Stimulated activated naive CD8-positive, alpha-beta T cell treated with anti-CD3 and anti-CD28 coated beads, Interleukin-15, Interleukin-2, amounts not matched to agents 100 ng/mL and 50 ng/mL, for 24 hours (primary cell): ENCODE data around the gene SLCO2B1.

ENCODE experiments used
- H3K27ac Mint-ChIP-seq: one replicate; pipeline ENCODE4 v1.8.0; 2021; ENCODE audit warnings: mild to moderate bottlenecking, mixed read lengths
- H3K27me3 Mint-ChIP-seq: one replicate; pipeline ENCODE4 v1.8.0; 2021; ENCODE audit warnings: mixed read lengths
- H3K36me3 Mint-ChIP-seq: one replicate; pipeline ENCODE4 v1.8.0; 2021; ENCODE audit warnings: low read depth, mixed read lengths
- H3K4me1 Mint-ChIP-seq: one replicate; pipeline ENCODE4 v1.8.0; 2021; ENCODE audit warnings: low read depth, mixed read lengths
- H3K4me3 Mint-ChIP-seq: one replicate; pipeline ENCODE4 v1.8.0; 2021; ENCODE audit warnings: mild to moderate bottlenecking, mixed read lengths
- H3K9me3 Mint-ChIP-seq: one replicate; pipeline ENCODE4 v1.8.0; 2021; ENCODE audit warnings: mixed read lengths

Gene SLCO2B1

DNA sequence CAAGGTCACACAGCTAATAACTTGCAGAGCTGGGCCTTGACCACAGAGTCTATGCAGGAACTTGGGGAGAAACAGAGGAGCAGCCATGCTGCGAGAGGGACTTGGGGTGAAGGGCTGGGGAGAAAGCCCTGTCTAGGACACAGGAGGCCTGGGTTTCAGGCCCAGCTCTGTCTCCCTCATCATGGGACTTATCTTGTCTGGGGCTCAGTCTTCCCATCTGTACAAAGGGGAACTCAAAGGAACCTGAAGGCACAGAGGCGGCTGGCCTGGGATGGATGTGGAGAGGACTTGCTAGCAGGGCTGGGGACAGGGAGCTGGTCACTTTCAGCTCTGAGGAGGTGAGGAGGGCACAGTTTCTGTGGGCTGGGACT, 52.7 kb downstream of the SLCO2B1 start:
- Mint-ChIP-seq H3K27ac (no peak overlapping the region), H3K9me3 (no peaks in the 10 kb centered on the region), H3K27me3 (no peaks in the 10 kb centered on the region), H3K36me3 (no peaks in the 10 kb centered on the region), H3K4me1 (no peaks in the 10 kb centered on the region), H3K4me3 (no peak overlapping the region)

DNA sequence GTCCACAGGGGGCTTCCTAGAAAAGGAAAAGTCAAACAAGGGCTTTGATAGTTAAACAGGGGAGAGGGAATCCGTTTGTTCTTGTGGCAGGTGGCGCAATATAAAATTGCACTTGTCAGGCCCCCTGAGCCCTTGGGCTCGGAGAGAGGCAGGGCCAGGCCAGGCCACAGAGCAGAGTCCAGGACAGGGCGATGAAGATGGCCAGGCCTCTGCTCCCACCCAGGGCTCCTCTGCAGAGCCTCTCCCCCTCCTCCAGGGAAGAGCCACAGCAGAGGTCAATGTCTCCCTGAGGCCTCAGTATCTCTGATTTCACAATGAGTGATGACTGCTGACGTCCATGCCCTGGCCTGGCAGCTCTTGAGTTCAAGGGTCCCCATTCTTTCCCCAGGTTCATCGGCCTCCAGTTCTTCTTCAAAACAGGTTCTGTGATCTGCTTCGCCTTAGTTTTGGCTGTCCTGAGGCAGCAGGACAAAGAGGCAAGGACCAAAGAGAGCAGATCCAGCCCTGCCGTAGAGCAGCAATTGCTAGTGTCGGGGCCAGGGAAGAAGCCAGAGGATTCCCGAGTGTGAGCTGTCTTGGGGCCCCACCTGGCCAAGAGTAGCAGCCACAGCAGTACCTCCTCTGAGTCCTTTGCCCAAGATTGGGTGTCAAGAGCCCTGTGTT, 53.2 kb downstream of the SLCO2B1 start:
- no peaks in the 10 kb centered on the region for H3K4me1 Mint-ChIP-seq
- H3K36me3 Mint-ChIP-seq, result no peaks in the 10 kb centered on the region
- H3K27ac Mint-ChIP-seq, result no peak overlapping the region
- no peaks in the 10 kb centered on the region for H3K27me3 Mint-ChIP-seq
- H3K9me3 Mint-ChIP-seq, result no peaks in the 10 kb centered on the region
- H3K4me3 Mint-ChIP-seq, result no peak overlapping the region

DNA sequence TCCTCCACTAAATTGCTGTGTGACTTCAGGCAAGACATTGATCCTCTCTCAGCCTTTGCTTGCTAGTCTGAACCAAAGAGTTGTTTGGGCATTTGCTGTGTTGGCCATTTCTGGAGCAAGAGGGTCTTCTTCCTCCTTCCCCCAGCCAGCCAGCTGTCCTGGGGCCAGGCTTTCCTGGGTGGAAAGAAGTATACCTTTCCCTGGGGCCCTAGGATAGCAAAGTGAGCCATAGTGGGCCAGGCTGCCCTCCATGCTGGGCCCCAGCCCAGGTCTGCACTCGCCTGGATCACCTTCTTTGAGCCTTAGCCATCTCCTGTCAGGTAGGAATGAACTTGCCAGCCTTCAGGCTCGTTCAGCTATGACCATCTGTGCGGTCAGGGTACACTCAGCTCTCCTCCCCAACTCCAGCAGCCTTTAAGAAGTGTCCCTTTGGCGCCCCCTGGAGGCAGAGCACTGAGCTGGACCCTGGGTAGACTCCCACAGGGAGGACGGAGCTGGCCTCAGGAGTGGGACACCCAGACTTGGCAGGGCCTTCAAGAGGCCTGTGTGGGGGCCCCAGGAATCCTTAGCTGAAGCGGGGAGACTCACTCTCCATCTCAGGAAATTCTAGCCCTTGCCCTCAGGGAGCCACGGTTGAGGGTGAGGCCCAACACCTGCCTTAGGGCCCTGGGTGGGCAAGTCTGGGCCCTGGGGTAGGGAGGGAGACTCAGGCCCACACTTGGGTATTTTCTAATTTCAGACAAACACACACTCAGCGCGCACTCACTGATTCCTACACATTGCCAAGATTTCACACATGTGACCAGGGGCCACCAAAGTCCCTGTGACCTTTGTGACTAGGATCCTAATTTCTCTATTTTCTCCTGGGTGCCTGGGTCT, 54.0 kb downstream of the SLCO2B1 start:
- H3K4me1 Mint-ChIP-seq, result no peaks in the 10 kb centered on the region
- no peaks in the 10 kb centered on the region for H3K27me3 Mint-ChIP-seq
- no peaks in the 10 kb centered on the region for H3K36me3 Mint-ChIP-seq
- no peaks in the 10 kb centered on the region for H3K9me3 Mint-ChIP-seq
- no peak overlapping the region for H3K27ac Mint-ChIP-seq
- no peak overlapping the region for H3K4me3 Mint-ChIP-seq

DNA sequence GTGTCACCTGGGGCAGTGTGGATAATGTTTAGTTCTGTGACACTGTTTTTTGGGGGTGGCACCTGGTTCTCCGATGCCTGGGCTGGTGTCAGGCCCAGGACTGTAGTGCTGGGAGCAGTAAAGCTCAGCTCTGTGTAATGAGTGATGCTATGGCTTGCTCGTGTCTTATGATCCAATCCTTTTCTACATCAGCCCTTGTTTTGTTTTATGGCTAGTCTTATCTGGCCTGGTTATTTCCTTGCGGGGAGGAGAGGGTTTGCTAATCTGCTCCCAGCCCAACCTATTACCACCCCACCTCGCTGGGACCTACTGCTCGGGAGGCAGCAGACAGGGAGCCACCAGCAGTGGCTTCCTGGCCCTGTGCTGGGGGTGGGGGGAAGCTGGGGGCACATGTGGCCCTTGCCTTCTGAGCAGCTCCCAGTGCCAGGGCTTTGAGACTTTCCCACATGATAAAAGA, 54.7 kb downstream of the SLCO2B1 start:
- Mint-ChIP-seq H3K4me3 (no peak overlapping the region), H3K36me3 (no peaks in the 10 kb centered on the region), H3K9me3 (no peaks in the 10 kb centered on the region), H3K27me3 (no peaks in the 10 kb centered on the region), H3K27ac (no peak overlapping the region), H3K4me1 (no peaks in the 10 kb centered on the region)

DNA sequence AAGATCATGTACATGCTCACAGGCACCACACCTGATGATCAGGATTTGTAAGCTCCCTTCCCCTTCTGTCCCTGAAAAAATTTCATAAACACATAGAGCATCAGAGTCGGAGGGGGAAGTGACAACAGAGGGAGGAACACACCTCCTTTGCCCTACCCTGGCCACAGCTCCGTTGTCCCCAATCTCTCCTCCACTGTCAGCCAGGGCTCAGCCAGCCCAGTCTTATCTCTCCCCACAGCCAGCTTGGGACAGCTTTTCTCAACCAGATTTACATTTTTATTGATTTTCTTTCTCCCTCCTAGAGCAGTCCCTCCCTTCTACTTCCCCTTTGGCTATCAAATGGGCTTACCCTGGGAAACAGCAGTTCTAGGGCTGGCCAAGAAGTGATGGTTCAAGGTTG, 57.5 kb downstream of the SLCO2B1 start:
- no peaks in the 10 kb centered on the region for H3K4me1 Mint-ChIP-seq
- peaks cover 10% of the 10 kb centered on the region for H3K27me3 Mint-ChIP-seq
- H3K36me3 Mint-ChIP-seq, result no peaks in the 10 kb centered on the region
- no peak overlapping the region for H3K4me3 Mint-ChIP-seq
- H3K9me3 Mint-ChIP-seq, result no peaks in the 10 kb centered on the region
- H3K27ac Mint-ChIP-seq, result no peak overlapping the region

DNA sequence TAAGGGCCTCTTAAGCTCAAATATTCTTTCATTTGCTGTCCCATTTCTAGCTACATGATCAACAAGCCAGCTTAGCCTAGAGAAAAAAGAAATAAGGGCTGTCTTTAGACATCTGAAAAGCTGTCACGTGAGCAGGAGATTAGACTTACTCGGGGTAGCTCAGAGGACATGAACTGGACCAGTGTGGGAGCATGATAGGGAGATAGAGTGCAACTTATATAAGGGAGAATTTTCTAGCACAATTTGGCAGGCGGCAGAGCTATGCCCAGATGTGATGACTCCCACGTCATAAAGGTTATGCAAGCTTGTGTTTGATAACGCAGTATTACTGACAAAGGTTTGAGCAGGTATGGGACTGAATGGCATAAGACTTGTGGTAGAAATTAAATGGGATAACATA, 61.5 kb downstream of the SLCO2B1 start:
- Mint-ChIP-seq H3K27me3 (peaks cover 32% of the 10 kb centered on the region), H3K9me3 (no peaks in the 10 kb centered on the region), H3K4me1 (no peaks in the 10 kb centered on the region), H3K36me3 (no peaks in the 10 kb centered on the region), H3K27ac (no peak overlapping the region), H3K4me3 (no peak overlapping the region)

DNA sequence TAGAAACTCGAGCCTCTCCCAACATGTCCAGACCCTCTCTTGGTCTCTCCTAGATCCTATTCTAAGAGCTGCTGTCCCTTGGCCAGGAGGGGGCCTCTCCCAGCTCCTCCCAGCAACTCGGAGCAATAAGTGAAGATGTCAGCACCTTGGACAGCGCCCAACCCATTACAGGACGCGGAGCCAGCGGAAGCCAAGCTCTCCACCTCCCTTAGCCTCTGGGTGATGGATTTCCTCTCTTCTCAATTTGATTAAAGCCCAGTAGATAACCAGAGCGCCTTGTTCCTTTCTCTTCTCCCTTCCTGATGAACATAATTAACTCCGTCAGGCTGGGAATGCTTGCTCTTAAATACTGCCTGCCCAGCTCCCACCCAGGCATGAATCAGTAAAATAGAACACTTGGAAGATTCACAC, 63.5 kb downstream of the SLCO2B1 start:
- no peaks in the 10 kb centered on the region for H3K4me1 Mint-ChIP-seq
- no peaks in the 10 kb centered on the region for H3K9me3 Mint-ChIP-seq
- H3K36me3 Mint-ChIP-seq, result no peaks in the 10 kb centered on the region
- no peak overlapping the region for H3K4me3 Mint-ChIP-seq
- H3K27ac Mint-ChIP-seq, result no peak overlapping the region
- peaks cover 39% of the 10 kb centered on the region for H3K27me3 Mint-ChIP-seq

DNA sequence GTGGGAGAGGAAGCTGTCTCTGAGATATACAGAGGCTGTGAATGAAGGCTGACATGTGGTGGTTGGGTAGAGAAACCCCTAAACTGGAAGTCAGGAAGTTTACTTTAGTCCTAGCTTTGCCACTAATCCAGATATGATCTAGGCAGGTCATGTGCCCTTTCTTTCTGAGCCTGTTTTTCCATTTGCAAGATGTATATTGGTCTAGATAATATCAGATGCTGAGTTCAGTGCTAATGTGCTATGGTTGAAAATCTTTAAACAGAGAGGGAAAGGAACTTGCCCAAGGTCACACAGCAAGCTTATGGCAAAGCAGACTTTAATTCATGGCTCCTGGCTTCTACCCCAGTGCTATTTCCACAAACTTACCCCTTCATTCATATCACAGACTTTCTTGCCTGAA, 63.9 kb downstream of the SLCO2B1 start:
- no peaks in the 10 kb centered on the region for H3K4me1 Mint-ChIP-seq
- no peak overlapping the region for H3K27ac Mint-ChIP-seq
- peaks cover 39% of the 10 kb centered on the region for H3K27me3 Mint-ChIP-seq
- H3K36me3 Mint-ChIP-seq, result no peaks in the 10 kb centered on the region
- no peaks in the 10 kb centered on the region for H3K9me3 Mint-ChIP-seq
- H3K4me3 Mint-ChIP-seq, result no peak overlapping the region

DNA sequence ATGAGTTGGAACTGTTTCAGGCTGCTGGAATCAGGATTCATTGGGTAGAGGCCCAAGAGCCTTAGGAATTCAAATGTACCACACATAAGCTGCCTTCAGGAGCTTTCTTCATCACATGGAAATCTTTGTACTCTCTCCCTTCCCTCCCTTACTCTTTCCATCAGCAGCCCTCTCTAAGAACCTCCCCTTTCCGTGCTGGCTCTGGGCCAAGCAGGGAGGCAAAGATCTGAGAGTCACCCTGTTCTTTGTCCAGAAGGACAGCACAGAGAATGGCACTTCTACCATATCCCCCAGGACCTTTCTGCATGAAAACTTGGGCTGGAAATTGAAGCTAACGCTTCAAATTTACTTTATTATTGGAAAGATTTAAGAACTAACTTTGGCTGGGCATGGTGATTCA, 69.0 kb downstream of the SLCO2B1 start:
- H3K27ac Mint-ChIP-seq, result no peak overlapping the region
- no peaks in the 10 kb centered on the region for H3K36me3 Mint-ChIP-seq
- H3K4me3 Mint-ChIP-seq, result no peak overlapping the region
- peaks cover 25% of the 10 kb centered on the region for H3K27me3 Mint-ChIP-seq
- no peaks in the 10 kb centered on the region for H3K9me3 Mint-ChIP-seq
- H3K4me1 Mint-ChIP-seq, result no peaks in the 10 kb centered on the region

DNA sequence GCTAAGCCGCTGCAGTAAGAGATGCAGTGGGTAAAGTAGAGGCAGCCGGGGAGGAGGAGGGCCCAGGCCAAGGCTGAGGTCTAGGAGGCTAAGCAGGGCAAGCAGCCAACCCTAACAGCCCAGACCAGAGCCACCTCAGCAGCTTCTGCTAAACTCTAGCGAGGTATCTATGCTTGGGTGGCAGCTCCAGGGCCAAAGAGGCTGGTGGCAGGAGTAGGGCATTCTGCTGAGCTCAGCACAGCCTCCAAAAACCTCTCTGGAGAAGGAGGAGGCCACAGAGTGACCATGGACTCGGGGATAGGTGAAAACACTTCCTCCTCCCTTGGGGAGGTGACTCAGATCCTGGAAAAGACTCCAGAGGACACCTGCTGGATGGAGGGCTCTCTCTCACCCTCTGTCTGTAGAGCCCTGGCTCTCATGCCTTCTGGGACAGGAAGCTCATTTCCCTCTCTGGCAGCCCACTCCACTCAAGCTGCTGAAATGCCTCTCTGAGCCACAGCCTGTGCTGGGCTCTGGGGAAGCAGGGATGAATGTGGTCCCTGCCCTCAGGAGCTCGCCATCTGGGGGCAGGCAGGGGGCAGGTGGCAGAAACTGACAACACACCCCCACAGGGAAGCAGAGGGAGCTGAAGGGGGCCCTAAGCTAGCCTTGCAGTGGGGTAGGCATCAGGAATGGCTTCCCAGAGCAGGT, 73.2 kb downstream of the SLCO2B1 start:
- no peaks in the 10 kb centered on the region for H3K9me3 Mint-ChIP-seq
- no peak overlapping the region for H3K4me3 Mint-ChIP-seq
- no peak overlapping the region for H3K27ac Mint-ChIP-seq
- H3K4me1 Mint-ChIP-seq, result no peaks in the 10 kb centered on the region
- H3K27me3 Mint-ChIP-seq, result peaks cover 4% of the 10 kb centered on the region
- H3K36me3 Mint-ChIP-seq, result no peaks in the 10 kb centered on the region

DNA sequence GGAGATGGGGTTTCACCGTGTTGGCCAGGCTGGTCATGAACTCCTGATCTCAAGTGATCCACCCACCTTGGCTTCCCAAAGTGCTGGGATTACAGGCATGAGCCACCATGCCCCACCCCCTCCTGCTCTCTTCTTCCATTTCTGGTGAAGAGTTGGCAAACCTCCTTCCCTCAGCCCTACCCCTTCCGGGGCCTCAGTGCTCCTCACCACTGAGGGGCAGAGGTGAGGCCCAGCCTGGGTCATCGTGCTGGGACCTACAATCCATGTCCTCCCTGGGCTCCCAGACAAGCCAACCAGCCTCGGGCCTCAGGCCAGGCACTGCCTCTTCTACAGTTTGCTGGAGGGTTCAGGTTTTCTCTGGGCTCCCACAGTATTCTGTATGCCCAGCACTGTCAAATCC, 74.9 kb downstream of the SLCO2B1 start:
- Mint-ChIP-seq H3K4me3 (no peak overlapping the region), H3K9me3 (no peaks in the 10 kb centered on the region), H3K27me3 (peaks cover 4% of the 10 kb centered on the region), H3K4me1 (no peaks in the 10 kb centered on the region), H3K27ac (no peak overlapping the region), H3K36me3 (no peaks in the 10 kb centered on the region)

DNA sequence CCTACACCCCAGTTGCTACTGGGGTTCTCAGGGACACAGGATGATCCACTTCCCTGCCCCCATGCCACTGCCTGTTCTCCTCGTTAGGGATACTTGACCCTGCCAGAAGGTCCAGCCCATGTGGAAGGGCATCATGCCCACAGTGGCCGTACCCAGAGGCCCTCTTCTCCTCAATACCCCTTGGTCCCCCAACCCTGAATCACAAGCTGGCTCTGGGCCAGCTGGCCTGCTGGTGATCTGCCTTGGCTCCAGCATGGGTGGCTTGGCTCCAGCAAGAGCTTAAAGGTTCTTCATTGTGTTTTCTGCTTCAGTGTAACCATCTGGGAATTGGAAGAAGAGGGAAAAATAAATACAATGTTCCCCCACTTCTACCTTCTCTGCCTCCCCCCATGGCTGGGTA, 78.6 kb downstream of the SLCO2B1 start:
- Mint-ChIP-seq H3K9me3 (no peaks in the 10 kb centered on the region), H3K4me3 (no peak overlapping the region), H3K27me3 (peaks cover 7% of the 10 kb centered on the region)

DNA sequence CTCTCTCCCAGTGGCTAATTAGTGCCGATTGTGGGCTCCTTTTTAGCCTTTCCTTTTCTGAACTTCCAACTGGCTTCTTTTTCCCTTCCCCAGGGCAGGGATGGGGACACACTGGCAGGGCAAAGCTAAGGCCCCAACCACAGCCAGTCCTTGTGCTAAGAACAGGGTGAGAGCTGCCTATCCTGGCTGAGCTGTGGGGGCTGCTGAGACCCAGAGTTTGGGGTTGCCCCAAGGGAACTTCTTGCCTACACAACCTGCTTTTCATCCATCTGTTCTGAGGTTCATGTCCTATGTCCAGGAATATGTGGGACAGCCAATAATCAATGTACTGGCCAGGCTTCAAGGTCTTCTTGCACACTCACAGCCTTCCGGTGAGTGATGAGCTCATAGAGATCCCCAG, 79.7 kb downstream of the SLCO2B1 start:
- no peaks in the 10 kb centered on the region for H3K36me3 Mint-ChIP-seq
- H3K9me3 Mint-ChIP-seq, result no peaks in the 10 kb centered on the region
- H3K27me3 Mint-ChIP-seq, result peaks cover 7% of the 10 kb centered on the region
- no peaks in the 10 kb centered on the region for H3K4me1 Mint-ChIP-seq
- H3K27ac Mint-ChIP-seq, result no peak overlapping the region
- no peak overlapping the region for H3K4me3 Mint-ChIP-seq

More for the DNA sequence above, 78.6 kb downstream of the SLCO2B1 start:
- no peaks in the 10 kb centered on the region for H3K4me1 Mint-ChIP-seq
- H3K36me3 Mint-ChIP-seq, result no peaks in the 10 kb centered on the region
- no peak overlapping the region for H3K27ac Mint-ChIP-seq

DNA sequence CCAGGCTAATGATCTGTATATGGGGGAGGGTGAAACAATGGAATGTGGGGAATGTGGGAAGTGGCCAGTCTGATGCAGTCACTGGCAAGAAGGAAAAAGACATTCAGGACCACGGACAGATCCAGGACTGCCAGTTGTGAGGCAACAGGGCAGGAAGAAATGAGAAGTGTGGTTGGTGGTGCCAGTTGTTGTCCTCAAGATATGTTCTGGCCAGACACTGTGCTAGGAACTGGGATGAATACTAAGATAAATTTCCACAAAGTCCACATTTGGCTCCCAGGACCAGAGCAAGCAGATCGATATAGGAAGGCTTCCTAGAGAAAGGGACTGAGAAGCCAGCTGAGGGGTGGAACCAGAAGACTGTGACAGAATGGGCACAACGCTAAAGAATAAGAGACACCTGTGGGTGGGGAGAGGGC, 82.9 kb downstream of the SLCO2B1 start:
- Mint-ChIP-seq H3K4me3 (no peak overlapping the region), H3K9me3 (no peaks in the 10 kb centered on the region), H3K27me3 (peaks cover 18% of the 10 kb centered on the region)

DNA sequence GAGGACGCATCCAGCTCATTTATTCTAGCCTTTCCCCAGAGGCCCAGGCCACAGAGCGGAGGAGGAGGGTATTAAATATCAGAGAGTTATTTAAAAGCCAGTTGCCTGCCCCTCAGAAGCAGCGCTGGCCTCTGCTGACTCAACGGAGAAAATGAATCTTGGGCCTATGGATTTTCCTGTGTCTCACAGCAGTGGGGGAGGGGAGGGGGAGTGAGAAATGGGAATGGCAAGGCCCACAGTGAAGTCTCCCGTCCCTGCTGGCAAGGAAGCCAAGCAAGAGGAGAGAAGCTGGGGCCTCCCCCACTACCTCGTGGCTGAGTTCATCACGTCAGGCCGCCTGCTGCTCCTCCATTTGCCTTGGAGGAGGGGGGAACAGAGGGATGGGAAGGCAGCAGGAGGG, 85.2 kb downstream of the SLCO2B1 start:
- H3K4me3 Mint-ChIP-seq, result no peak overlapping the region
- peaks cover 26% of the 10 kb centered on the region for H3K27me3 Mint-ChIP-seq
- no peaks in the 10 kb centered on the region for H3K36me3 Mint-ChIP-seq
- no peak overlapping the region for H3K27ac Mint-ChIP-seq
- no peaks in the 10 kb centered on the region for H3K9me3 Mint-ChIP-seq
- H3K4me1 Mint-ChIP-seq, result peaks cover 8% of the 10 kb centered on the region

More for the DNA sequence above, 82.9 kb downstream of the SLCO2B1 start:
- Mint-ChIP-seq H3K36me3 (no peaks in the 10 kb centered on the region), H3K27ac (no peak overlapping the region), H3K4me1 (no peaks in the 10 kb centered on the region)
